K562 (cell line): ENCODE results near the gene PCCA. TPM values are rescaled to one million over a fixed set of nuclear protein-coding genes. Genes with fewer than 3 reads are reported as not detected.

Experiments
- ATAC-seq: fragments of 200-7000 bp; cut with Tn5 transposase; 3 replicates; pipeline ENCODE4 v1.9.1; 2020; ENCODE audit warnings: moderate library complexity
- BruUV-seq: library from RNA; stranded (reverse); fragments of 400-500 nt; replicated peaks from 2 replicates; lab custom pipeline; 2021; lab: Mats Ljungman, UMichigan
- CTCF ChIA-PET: fragments of 300-600 bp; formaldehyde crosslinking; extraction: SDS; loops from one replicate; lab custom pipeline; 2021; ENCODE audit warnings: low intra/inter-chr PET ratio; lab: Yijun Ruan, JAX
- POLR2A ChIA-PET: fragments of 300-600, 350-650 bp; sonication (Branson Sonifier 250); formaldehyde crosslinking; extraction: SDS; loops from one replicate; lab custom pipeline; 2021; ENCODE audit warnings: antibody characterized with exemption, inconsistent platforms; lab: Yijun Ruan, JAX
- DNase-seq, 4 experiments: peaks; one replicate each; pipeline versions ENCODE4 v3.0.0 to v3.0.0-alpha.2; 2011 to 2018; ENCODE audit warnings: low spot score in 3 of 4, mixed read lengths in 3 of 4; ENCODE audit errors: extremely low read depth in 1 of 4
- FAIRE-seq: peaks from 2 replicates; lab custom pipeline; 2011; peaks lifted over from hg19 to GRCh38; lab: Jason Lieb, UNC
- H2AFZ ChIP-seq: 2 replicates; pipeline ENCODE4 v1.6.0; 2011; ENCODE audit warnings: low read depth, low read length, control low read depth, inconsistent platforms
- H3K27ac ChIP-seq: fragments of 200-600 bp; 3 replicates; pipeline ENCODE4 v1.8.0; 2011; ENCODE audit warnings: low read depth, mild to moderate bottlenecking, control low read depth, inconsistent platforms, low read length, moderate library complexity, mixed read lengths; ENCODE audit errors: extremely low read depth
- H3K27me3 ChIP-seq, 2 experiments: fragments of 300-600 bp in 1 of 2; 2 replicates in 1 of 2; 3 replicates in 1 of 2; pipeline versions ENCODE4 v1.6.0 to v1.8.0; 2011; ENCODE audit warnings: inconsistent platforms in 2 of 2, low read length in 2 of 2, mild to moderate bottlenecking in 1 of 2, mixed read lengths in 1 of 2, moderate library complexity in 1 of 2; ENCODE audit not compliant: control insufficient read depth in 2 of 2, insufficient read depth in 2 of 2
- H3K36me3 ChIP-seq: fragments of 300-600 bp; 3 replicates; pipeline ENCODE4 v1.8.0; 2011; ENCODE audit warnings: mild to moderate bottlenecking, low read length, inconsistent platforms; ENCODE audit not compliant: control insufficient read depth, insufficient read depth
- H3K4me1 ChIP-seq, 2 experiments: fragments of 200-600 bp in 1 of 2; replicated peaks in 1 of 2; 2 replicates in 1 of 2; 3 replicates in 1 of 2; pipeline versions ENCODE4 v1.5.1 to v1.8.0; 2011; ENCODE audit warnings: inconsistent platforms in 2 of 2, low read length in 2 of 2, mild to moderate bottlenecking in 1 of 2, mixed read lengths in 1 of 2, moderate library complexity in 1 of 2; ENCODE audit not compliant: control insufficient read depth in 2 of 2, insufficient read depth in 2 of 2
- H3K4me2 ChIP-seq: 2 replicates; pipeline ENCODE4 v1.6.1; 2011; ENCODE audit warnings: low read length, control low read depth, inconsistent platforms, mixed read lengths; ENCODE audit not compliant: insufficient read depth
- H3K4me3 ChIP-seq: fragments of 200-600 bp; sonication (generic), shearing (Covaris generic); 2 replicates; pipeline ENCODE4 v1.5.1; 2016; ENCODE audit warnings: control low read depth, inconsistent platforms
- H3K79me2 ChIP-seq: fragments of 200-600 bp; 3 replicates; pipeline ENCODE4 v1.8.0; 2011; ENCODE audit warnings: low read length, inconsistent platforms; ENCODE audit not compliant: control insufficient read depth, insufficient read depth
- H3K9ac ChIP-seq, 2 experiments: 2 replicates each; pipeline versions ENCODE4 v1.6.0 to v1.6.1; 2011; ENCODE audit warnings: low read depth in 2 of 2, low read length in 2 of 2, control low read depth in 1 of 2, inconsistent platforms in 1 of 2, mild to moderate bottlenecking in 1 of 2, mixed read lengths in 1 of 2; ENCODE audit not compliant: insufficient read depth in 1 of 2
- H3K9me1 ChIP-seq: one replicate; pipeline ENCODE4 v1.6.0; 2011; ENCODE audit warnings: inconsistent platforms, mild to moderate bottlenecking, low read length, moderate library complexity; ENCODE audit not compliant: control insufficient read depth, insufficient read depth
- H3K9me3 ChIP-seq: replicated peaks from 2 replicates; pipeline ENCODE4 v1.5.1; 2011; ENCODE audit warnings: low read depth, low read length, inconsistent platforms; ENCODE audit not compliant: control insufficient read depth, insufficient read depth
- H4K20me1 ChIP-seq: replicated peaks from 2 replicates; pipeline ENCODE4 v1.6.1; 2011; ENCODE audit warnings: low read length, inconsistent platforms, mixed read lengths; ENCODE audit not compliant: control insufficient read depth, insufficient read depth
- BDP1 ChIP-seq: IDR thresholded peaks from 3 replicates; pipeline ENCODE4 v1.6.1; 2011; ENCODE audit not compliant: insufficient read length, insufficient read depth
- BHLHE40 ChIP-seq: IDR thresholded peaks from 2 replicates; pipeline ENCODE4 v1.6.1; 2011; ENCODE audit warnings: low read length, improper control_type of control experiment
- CREBBP ChIP-seq: IDR thresholded peaks from one replicate; pipeline ENCODE4 v1.6.1; 2012; ENCODE audit warnings: low read depth, mild to moderate bottlenecking, control low read depth, inconsistent platforms, low read length
- GATAD2A ChIP-seq: fragments of 450-650 bp; IDR thresholded peaks from 2 replicates; pipeline ENCODE4 v1.6.1; 2017
- HEY1 ChIP-seq: fragments of 250-450 bp; sonication (Bioruptor Pico); IDR thresholded peaks from 2 replicates; pipeline ENCODE4 v1.5.0; 2020; ENCODE audit warnings: mild to moderate bottlenecking, moderate library complexity, borderline replicate concordance
- IFI16 ChIP-seq: fragments of 250-450 bp; sonication (Bioruptor Pico); IDR thresholded peaks from 2 replicates; pipeline ENCODE4 v2.1.2; 2022; ENCODE audit warnings: mild to moderate bottlenecking, inconsistent platforms
- PHF21A ChIP-seq: fragments of 450-650 bp; IDR thresholded peaks from 2 replicates; pipeline ENCODE4 v1.6.1; 2017; ENCODE audit warnings: low read depth, borderline replicate concordance
- RAD21 ChIP-seq, 2 experiments: fragments of 250-450 bp in 1 of 2; fragments of 450-650 bp in 1 of 2; sonication (Bioruptor Pico) in 1 of 2; formaldehyde crosslinking in 1 of 2; IDR thresholded peaks in 1 of 2; conservative IDR thresholded peaks in 1 of 2; 2 replicates each; pipeline versions ENCODE4 v1.4.0 to v1.8.0; 2020 to 2022; ENCODE audit warnings: mild to moderate bottlenecking in 2 of 2, moderate library complexity in 1 of 2
- TFAM ChIP-seq: fragments of 250-450 bp; sonication (Bioruptor Pico); conservative IDR thresholded peaks from 2 replicates; pipeline ENCODE4 v1.5.0; 2021; ENCODE audit warnings: mild to moderate bottlenecking, moderate library complexity
- WHSC1 ChIP-seq: IDR thresholded peaks from one replicate; pipeline ENCODE4 v1.6.1; 2012; ENCODE audit warnings: low read length, control low read depth, inconsistent platforms
- ZNF274 ChIP-seq: IDR thresholded peaks from 2 replicates; pipeline ENCODE4 v1.6.1; 2011; ENCODE audit warnings: low read depth, mild to moderate bottlenecking, low read length, moderate library complexity, borderline replicate concordance
- ZNF584 ChIP-seq: fragments of 200-800 bp; sonication (Bioruptor generic); IDR thresholded peaks from 2 replicates; pipeline ENCODE4 v1.6.1; 2016; ENCODE audit warnings: low read depth, mild to moderate bottlenecking, missing genetic modification characterization, missing compliant biosample characterization
- ZZZ3 ChIP-seq: fragments of 450-650 bp; IDR thresholded peaks from 2 replicates; pipeline ENCODE4 v1.6.1; 2016; ENCODE audit warnings: antibody characterized with exemption, mild to moderate bottlenecking, moderate library complexity
- WGBS: fragments of 100-300 bp; shearing (Covaris generic); methylation state at CpG from one replicate; pipeline ENCODE4 v1.1.6; 2016; ENCODE audit warnings: low coverage, mixed read lengths; ENCODE audit not compliant: insufficient coverage; ENCODE audit errors: missing lambda C conversion rate; 5-methylcytosine and 5-hydroxymethylcytosine counted together
- in situ Hi-C: fragments of 300-500 bp; cut with MboI; formaldehyde crosslinking; loops from 4 replicates; pipeline ENCODE4 v1.15.0; 2018; ENCODE audit warnings: inconsistent platforms, mixed read lengths
- intact Hi-C: fragments of 100-400 bp; cut with micrococcal nuclease; formaldehyde crosslinking; loops from 2 replicates; pipeline ENCODE4 v1.14.2; 2022
- polyA plus RNA-seq, 8 experiments: library from polyadenylated mRNA; depleted of rRNA in 4 of 8; stranded (reverse) in 5 of 8; unstranded in 3 of 8; fragments of >200 nt; fragmentation: Nextera tagmentation in 2 of 8; fragmentation: Illumina TruSeq in 1 of 8; extraction: Ambion mirVana in 2 of 8; extraction: Trizol in 1 of 8; gene quantifications; 2 replicates each; pipeline versions ENCODE4 v1.2.1 to v1.2.3, GENCODE V29; 2011 to 2014; ENCODE audit warnings: inconsistent platforms in 1 of 8, missing spikeins in 1 of 8
- total RNA-seq, 7 experiments: library from RNA; depleted of rRNA in 6 of 7; stranded (reverse); fragments of >200 nt in 6 of 7; fragmentation: Illumina TruSeq in 2 of 7; extraction: Trizol in 2 of 7; gene quantifications; 2 replicates each; pipeline versions ENCODE4 v1.2.1 to v1.2.3, GENCODE V29; 2011 to 2021; ENCODE audit warnings: low replicate concordance in 1 of 7
- TF ChIP-seq, protein P1 (sequence below): sonication (generic); IDR thresholded peaks from 2 replicates; pipeline ENCODE4 v1.6.1; 2016

Gene PCCA
- total and polyA plus RNA-seq, 9 of the 15 experiments (the other 6 are each of a cell fraction or from before 2014, with no cell fraction given), result 5.2 to 14.1 (median 9.7) TPM

GRCh38 chr13:100266026-100266425 lies 177.1 kb downstream of the PCCA start:
- H3K9me1 ChIP-seq, result no peaks in the 10 kb centered on the region
- TF ChIP-seq WHSC1, result no peak
- TF ChIP-seq, protein P1, sequence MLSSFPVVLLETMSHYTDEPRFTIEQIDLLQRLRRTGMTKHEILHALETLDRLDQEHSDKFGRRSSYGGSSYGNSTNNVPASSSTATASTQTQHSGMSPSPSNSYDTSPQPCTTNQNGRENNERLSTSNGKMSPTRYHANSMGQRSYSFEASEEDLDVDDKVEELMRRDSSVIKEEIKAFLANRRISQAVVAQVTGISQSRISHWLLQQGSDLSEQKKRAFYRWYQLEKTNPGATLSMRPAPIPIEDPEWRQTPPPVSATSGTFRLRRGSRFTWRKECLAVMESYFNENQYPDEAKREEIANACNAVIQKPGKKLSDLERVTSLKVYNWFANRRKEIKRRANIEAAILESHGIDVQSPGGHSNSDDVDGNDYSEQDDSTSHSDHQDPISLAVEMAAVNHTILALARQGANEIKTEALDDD, result no peak
- TF ChIP-seq BDP1, result no peak
- TF ChIP-seq CREBBP, result no peak
- no peak for TF ChIP-seq HEY1 (CRISPR knock-in tag)
- TF ChIP-seq ZZZ3, result no peak
- TF ChIP-seq PHF21A, result no peak
- TF ChIP-seq GATAD2A, result no peak
- TF ChIP-seq TFAM, result no peak
- no peak for TF ChIP-seq BHLHE40
- no peak for TF ChIP-seq ZNF584 (CRISPR knock-in tag)
- no peak for TF ChIP-seq RAD21 (CRISPR knock-in tag; conservative IDR thresholded peaks at IDR 0.05 in 1 of 2, IDR thresholded peaks at IDR 0.05 in 1 of 2)
- TF ChIP-seq ZNF274, result no peak
- TF ChIP-seq IFI16, result no peak
- no peaks in the 10 kb centered on the region for H3K4me1 ChIP-seq
- H4K20me1 ChIP-seq, result no peaks in the 10 kb centered on the region
- H3K9me3 ChIP-seq, result no peaks in the 10 kb centered on the region
- 59% methylated on average over 2 of the region's 2 CpGs for WGBS
- no peaks in the 10 kb centered on the region for H3K27me3 ChIP-seq
- no peak overlapping the region for H3K27ac ChIP-seq
- POLR2A ChIA-PET, result no interaction called here
- no peak overlapping the region for H3K4me2 ChIP-seq
- FAIRE-seq, result no peak
- intact Hi-C loops (no loop called here), in situ Hi-C loops (no loop called here)
- no peaks in the 10 kb centered on the region for H3K36me3 ChIP-seq
- H3K9ac ChIP-seq, result no peak overlapping the region
- no peaks in the 10 kb centered on the region for H3K79me2 ChIP-seq
- no peak for DNase-seq
- CTCF ChIA-PET, result no interaction called here
- no peak overlapping the region for H2AFZ ChIP-seq
- ATAC-seq, result no peak
- H3K4me3 ChIP-seq, result no peak overlapping the region
- BruUV-seq, result no TSS peak
